ENCODE results near the gene GPER1.

GPER1 gene

GRCh38 chr7:1111156-1111555, 23.2 kb downstream of the GPER1 start:
- no CpG with 5 or more reads among the region's 3 CpGs for WGBS (ENCODE audit: extremely low coverage, insufficient coverage, insufficient read length)
- Histone ChIP-seq H4K8ac (ENCODE audit: low read depth, low read length) (no peak overlapping the region), H3K4me3 (ENCODE audit: low read depth, low read length) (no peak overlapping the region), H3K9ac (ENCODE audit: low read length) (no peak overlapping the region), H4K91ac (ENCODE audit: low read depth, low read length) (no peak overlapping the region), H3K4me2 (ENCODE audit: low read length) (no peak overlapping the region), H2BK5ac (ENCODE audit: low read depth, low read length, poor library complexity) (no peak overlapping the region), H3K36me3 (ENCODE audit: control insufficient read depth in 1 of 2, insufficient read depth in 2 of 2, low read length in 2 of 2) (peaks cover 5 to 8% of the 10 kb centered on the region in 2 experiments), H2AFZ (ENCODE audit: insufficient read depth, low read length, poor library complexity) (no peak overlapping the region), H3K4ac (ENCODE audit: low read depth, low read length) (no peak overlapping the region), H3K4me1 (ENCODE audit: control insufficient read depth in 1 of 2, insufficient read depth in 2 of 2, low read length in 2 of 2) (peaks cover 0 to 2% of the 10 kb centered on the region in 2 experiments), H4K12ac (ENCODE audit: low read depth, low read length) (no peak overlapping the region), H3K79me2 (ENCODE audit: control insufficient read depth, insufficient read depth, low read length, poor library complexity) (no peaks in the 10 kb centered on the region), H3K79me1 (ENCODE audit: low read length) (no peaks in the 10 kb centered on the region), H3K18ac (ENCODE audit: low read length) (no peak overlapping the region), H2AK5ac (ENCODE audit: low read length) (no peak overlapping the region), H3K9me3 (ENCODE audit: insufficient read depth, low read depth, low read length) (no peaks in the 10 kb centered on the region), H3K27me3 (ENCODE audit: insufficient read depth, low read length) (no peaks in the 10 kb centered on the region), H3K14ac (ENCODE audit: low read length) (no peak overlapping the region), H2BK12ac (ENCODE audit: low read length) (no peak overlapping the region), H3K23ac (ENCODE audit: low read length) (no peak overlapping the region), H3K27ac (ENCODE audit: low read depth, low read length) (no peak overlapping the region), H2BK120ac (ENCODE audit: insufficient read depth, low read length, poor library complexity) (no peak overlapping the region)
- no peak for DNase-seq

DNA sequence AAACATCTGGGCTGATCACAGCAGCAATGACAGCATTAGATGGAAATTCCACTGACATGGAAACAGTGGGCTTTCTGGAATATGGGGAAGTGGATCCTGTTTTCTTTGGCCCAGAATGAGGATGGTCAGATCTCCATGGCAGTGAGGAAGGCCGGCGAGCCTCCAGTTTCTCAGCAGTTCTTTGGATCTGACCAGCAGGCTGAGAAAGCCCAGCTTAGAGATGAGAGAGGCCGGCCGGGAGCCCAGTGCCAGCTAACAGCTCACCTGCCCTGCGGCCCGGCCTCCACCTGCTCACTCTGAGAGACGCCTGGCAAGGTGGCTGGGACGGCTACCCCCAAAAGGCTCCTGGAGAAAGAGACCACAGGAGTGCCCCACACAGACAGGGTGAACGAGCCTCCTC, 24.2 kb downstream of the GPER1 start:
- no peaks in the 10 kb centered on the region for H3K79me2 ChIP-seq (ENCODE audit: control insufficient read depth, insufficient read depth, low read length, poor library complexity)
- H2AFZ ChIP-seq (ENCODE audit: insufficient read depth, low read length, poor library complexity), result no peak overlapping the region
- peaks cover 0 to 2% of the 10 kb centered on the region in 2 experiments for H3K4me1 ChIP-seq (ENCODE audit: control insufficient read depth in 1 of 2, insufficient read depth in 2 of 2, low read length in 2 of 2)
- H4K12ac ChIP-seq (ENCODE audit: low read depth, low read length), result no peak overlapping the region
- no peak overlapping the region for H3K27ac ChIP-seq (ENCODE audit: low read depth, low read length)
- H3K23ac ChIP-seq (ENCODE audit: low read length), result no peak overlapping the region
- H3K27me3 ChIP-seq (ENCODE audit: insufficient read depth, low read length), result no peaks in the 10 kb centered on the region
- no CpG with 5 or more reads among the region's 9 CpGs for whole genome bisulfite sequencing (ENCODE audit: extremely low coverage, insufficient coverage, insufficient read length)
- no peak overlapping the region for H3K18ac ChIP-seq (ENCODE audit: low read length)
- peaks cover 5 to 6% of the 10 kb centered on the region in 2 experiments for H3K36me3 ChIP-seq (ENCODE audit: control insufficient read depth in 1 of 2, insufficient read depth in 2 of 2, low read length in 2 of 2)
- H3K4me2 ChIP-seq (ENCODE audit: low read length), result no peak overlapping the region
- no peak overlapping the region for H2BK12ac ChIP-seq (ENCODE audit: low read length)
- no peak overlapping the region for H2AK5ac ChIP-seq (ENCODE audit: low read length)
- DNase-seq, result no peak
- no peak overlapping the region for H3K14ac ChIP-seq (ENCODE audit: low read length)
- H3K9ac ChIP-seq (ENCODE audit: low read length), result no peak overlapping the region
- no peaks in the 10 kb centered on the region for H3K79me1 ChIP-seq (ENCODE audit: low read length)
- H2BK120ac ChIP-seq (ENCODE audit: insufficient read depth, low read length, poor library complexity), result no peak overlapping the region
- H3K4me3 ChIP-seq (ENCODE audit: low read depth, low read length), result no peak overlapping the region
- H4K8ac ChIP-seq (ENCODE audit: low read depth, low read length), result no peak overlapping the region
- no peak overlapping the region for H3K4ac ChIP-seq (ENCODE audit: low read depth, low read length)
- H4K91ac ChIP-seq (ENCODE audit: low read depth, low read length), result no peak overlapping the region
- H2BK5ac ChIP-seq (ENCODE audit: low read depth, low read length, poor library complexity), result no peak overlapping the region
- H3K9me3 ChIP-seq (ENCODE audit: insufficient read depth, low read depth, low read length), result no peaks in the 10 kb centered on the region

DNA sequence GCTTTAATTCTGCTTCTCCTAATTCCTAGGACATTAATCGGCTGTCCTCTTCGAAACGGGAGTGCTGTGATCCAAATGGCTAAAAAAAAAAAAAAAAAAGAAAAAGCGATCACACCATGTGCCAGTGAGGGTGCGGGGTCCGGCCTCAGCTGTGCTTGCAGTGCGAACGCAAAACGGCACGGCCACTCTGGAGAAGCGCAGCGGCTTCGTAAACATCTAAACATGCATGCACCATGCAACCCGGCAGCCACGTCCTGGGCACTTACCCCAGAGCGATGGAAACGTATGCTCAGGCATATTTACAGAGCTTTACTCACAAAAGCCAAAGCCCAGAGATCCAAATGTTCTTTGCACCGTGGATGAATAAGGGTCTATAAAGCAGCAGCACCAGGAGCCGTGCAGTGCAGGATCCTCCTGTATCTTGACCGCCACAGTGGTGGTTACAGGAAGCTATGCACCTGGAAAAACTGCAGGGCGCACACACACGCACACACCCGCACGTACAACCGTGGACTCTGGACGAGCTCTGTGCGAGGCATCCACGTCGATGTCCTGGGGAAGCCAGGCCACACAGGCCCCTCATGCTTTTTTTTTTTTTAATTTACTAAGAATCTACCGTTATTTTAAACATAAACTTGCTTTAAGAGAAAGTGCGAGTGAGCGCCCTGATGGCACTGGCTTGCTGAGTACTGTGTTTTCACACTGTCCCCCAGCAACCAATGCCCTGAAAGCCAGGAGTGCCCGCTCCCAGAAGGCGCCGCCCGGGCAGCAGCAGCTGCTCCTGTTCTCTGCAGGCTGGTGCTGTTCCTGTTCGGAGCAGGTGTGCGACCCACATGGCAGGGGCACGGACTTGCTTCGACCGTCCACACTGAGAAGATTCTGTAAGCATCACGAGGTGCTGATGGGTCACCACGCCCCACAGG, 25.0 kb downstream of the GPER1 start:
- Histone ChIP-seq H4K91ac (ENCODE audit: low read depth, low read length) (no peak overlapping the region), H3K36me3 (ENCODE audit: control insufficient read depth in 1 of 2, insufficient read depth in 2 of 2, low read length in 2 of 2) (peaks cover 5 to 9% of the 10 kb centered on the region in 2 experiments), H3K4me1 (ENCODE audit: control insufficient read depth in 1 of 2, insufficient read depth in 2 of 2, low read length in 2 of 2) (peaks cover 0 to 2% of the 10 kb centered on the region in 2 experiments), H3K9ac (ENCODE audit: low read length) (no peak overlapping the region), H4K12ac (ENCODE audit: low read depth, low read length) (no peak overlapping the region), H3K4me2 (ENCODE audit: low read length) (no peak overlapping the region), H2AK5ac (ENCODE audit: low read length) (no peak overlapping the region), H3K14ac (ENCODE audit: low read length) (no peak overlapping the region), H3K18ac (ENCODE audit: low read length) (no peak overlapping the region), H3K27ac (ENCODE audit: low read depth, low read length) (no peak overlapping the region), H3K79me1 (ENCODE audit: low read length) (no peaks in the 10 kb centered on the region), H2BK12ac (ENCODE audit: low read length) (no peak overlapping the region), H2AFZ (ENCODE audit: insufficient read depth, low read length, poor library complexity) (no peak overlapping the region), H3K27me3 (ENCODE audit: insufficient read depth, low read length) (no peaks in the 10 kb centered on the region), H2BK5ac (ENCODE audit: low read depth, low read length, poor library complexity) (no peak overlapping the region), H3K9me3 (ENCODE audit: insufficient read depth, low read depth, low read length) (no peaks in the 10 kb centered on the region), H3K4ac (ENCODE audit: low read depth, low read length) (no peak overlapping the region), H3K4me3 (ENCODE audit: low read depth, low read length) (no peak overlapping the region), H4K8ac (ENCODE audit: low read depth, low read length) (no peak overlapping the region), H3K79me2 (ENCODE audit: control insufficient read depth, insufficient read depth, low read length, poor library complexity) (no peaks in the 10 kb centered on the region), H2BK120ac (ENCODE audit: insufficient read depth, low read length, poor library complexity) (no peak overlapping the region), H3K23ac (ENCODE audit: low read length) (no peak overlapping the region)
- WGBS (ENCODE audit: extremely low coverage, insufficient coverage, insufficient read length), result no CpG with 5 or more reads among the region's 43 CpGs
- DNase-seq, result no peak

DNA sequence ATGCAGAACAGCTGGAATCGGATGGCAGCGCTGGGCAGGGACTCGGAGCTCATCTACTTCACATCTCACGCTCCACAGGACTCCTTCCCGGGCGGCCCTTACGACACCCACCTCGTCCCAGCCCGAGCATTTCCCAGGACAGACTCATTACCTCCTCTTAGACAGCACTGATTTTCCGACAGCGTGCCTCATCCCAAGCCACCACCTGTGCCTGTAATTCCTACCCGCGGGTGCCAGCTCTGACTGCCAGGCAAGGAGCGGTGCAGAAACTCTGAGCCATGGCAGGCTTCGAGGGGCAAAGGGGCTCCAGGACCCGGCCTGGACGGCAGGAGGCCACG, 25.6 kb downstream of the GPER1 start:
- H4K12ac ChIP-seq (ENCODE audit: low read depth, low read length), result no peak overlapping the region
- H3K4me3 ChIP-seq (ENCODE audit: low read depth, low read length), result no peak overlapping the region
- no peak overlapping the region for H3K23ac ChIP-seq (ENCODE audit: low read length)
- no peaks in the 10 kb centered on the region for H3K27me3 ChIP-seq (ENCODE audit: insufficient read depth, low read length)
- no peak overlapping the region for H2AK5ac ChIP-seq (ENCODE audit: low read length)
- H3K4ac ChIP-seq (ENCODE audit: low read depth, low read length), result no peak overlapping the region
- no peak overlapping the region for H3K27ac ChIP-seq (ENCODE audit: low read depth, low read length)
- WGBS (ENCODE audit: extremely low coverage, insufficient coverage, insufficient read length), result no CpG with 5 or more reads among the region's 18 CpGs
- DNase-seq, result no peak
- no peak overlapping the region for H2AFZ ChIP-seq (ENCODE audit: insufficient read depth, low read length, poor library complexity)
- H2BK12ac ChIP-seq (ENCODE audit: low read length), result no peak overlapping the region
- H3K36me3 ChIP-seq (ENCODE audit: control insufficient read depth in 1 of 2, insufficient read depth in 2 of 2, low read length in 2 of 2), result peaks cover 5 to 9% of the 10 kb centered on the region in 2 experiments
- no peak overlapping the region for H3K4me2 ChIP-seq (ENCODE audit: low read length)
- no peak overlapping the region for H2BK120ac ChIP-seq (ENCODE audit: insufficient read depth, low read length, poor library complexity)
- H4K91ac ChIP-seq (ENCODE audit: low read depth, low read length), result no peak overlapping the region
- peaks cover 0 to 2% of the 10 kb centered on the region in 2 experiments for H3K4me1 ChIP-seq (ENCODE audit: control insufficient read depth in 1 of 2, insufficient read depth in 2 of 2, low read length in 2 of 2)
- H3K9ac ChIP-seq (ENCODE audit: low read length), result no peak overlapping the region
- no peak overlapping the region for H3K14ac ChIP-seq (ENCODE audit: low read length)
- no peaks in the 10 kb centered on the region for H3K9me3 ChIP-seq (ENCODE audit: insufficient read depth, low read depth, low read length)
- no peak overlapping the region for H2BK5ac ChIP-seq (ENCODE audit: low read depth, low read length, poor library complexity)
- H3K79me2 ChIP-seq (ENCODE audit: control insufficient read depth, insufficient read depth, low read length, poor library complexity), result no peaks in the 10 kb centered on the region
- no peak overlapping the region for H4K8ac ChIP-seq (ENCODE audit: low read depth, low read length)
- no peak overlapping the region for H3K18ac ChIP-seq (ENCODE audit: low read length)
- H3K79me1 ChIP-seq (ENCODE audit: low read length), result no peaks in the 10 kb centered on the region
